ENCODE measurements around the gene MROH8.
"Not testable (repeated sequence)": the region's sequence is repeated elsewhere in the genome, so short reads cannot be mapped to it uniquely, and the experiment has no call there.

Gene MROH8

GRCh38 chr20:37144856-37145404, 34.4 kb downstream of the MROH8 start:
- no peak for ATAC-seq
- Mint-ChIP-seq H3K27ac (no peak overlapping the region), H3K9me3 (no peaks in the 10 kb centered on the region), H3K27me3 (no peaks in the 10 kb centered on the region), H3K4me1 (no peaks in the 10 kb centered on the region), H3K4me3 (no peak overlapping the region)
- no peak for DNase-seq

DNA sequence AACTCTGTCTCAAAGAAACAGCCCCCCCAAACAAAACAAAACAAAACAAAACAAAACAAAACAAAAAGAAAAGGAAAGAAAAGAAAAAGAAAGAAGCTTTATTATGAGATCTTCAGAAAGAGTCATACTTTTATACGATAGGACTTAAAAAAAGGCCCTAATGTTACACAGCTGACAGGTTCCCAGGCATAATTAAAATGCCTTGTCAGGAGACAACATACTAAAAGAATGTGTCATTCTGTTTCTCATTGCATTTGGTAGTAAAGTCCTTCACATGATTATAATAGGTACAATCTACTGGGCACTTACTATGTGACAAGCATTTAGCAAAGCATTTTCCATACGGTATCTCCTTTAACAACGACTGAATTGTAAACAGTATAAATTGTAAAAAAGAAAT, 36.6 kb downstream of the MROH8 start:
- Mint-ChIP-seq H3K4me1 (no peaks in the 10 kb centered on the region), H3K27me3 (no peaks in the 10 kb centered on the region)
- no peak for ATAC-seq

GRCh38 chr20:37137547-37137946, 41.8 kb downstream of the MROH8 start:
- Mint-ChIP-seq H3K27me3 (no peaks in the 10 kb centered on the region), H3K4me1 (no peaks in the 10 kb centered on the region), H3K9me3 (no peaks in the 10 kb centered on the region), H3K27ac (no peak overlapping the region), H3K4me3 (no peak overlapping the region)
- ATAC-seq (no peak), DNase-seq (no peak)

More for the DNA sequence above, 36.6 kb downstream of the MROH8 start:
- H3K27ac Mint-ChIP-seq = no peak overlapping the region
- H3K9me3 Mint-ChIP-seq = no peaks in the 10 kb centered on the region
- no peak for DNase-seq
- H3K4me3 Mint-ChIP-seq = no peak overlapping the region

DNA sequence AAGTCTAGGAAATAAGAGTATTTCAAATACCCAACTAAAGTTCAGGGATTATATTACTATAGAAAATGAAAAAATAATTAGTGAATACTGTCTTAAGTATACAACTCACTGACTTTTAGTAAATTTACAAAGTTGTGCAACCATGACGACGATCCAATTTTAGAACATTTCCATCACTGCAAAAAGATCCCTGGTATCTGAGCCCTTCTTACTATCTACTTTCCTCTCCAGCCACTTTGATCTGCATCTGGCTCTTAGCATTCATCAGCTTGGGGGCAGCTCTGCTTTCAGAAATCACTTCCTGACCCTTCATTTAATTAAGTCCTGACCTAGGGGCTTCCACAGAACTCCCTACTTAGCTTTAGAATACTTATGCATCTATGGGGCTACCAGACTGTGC, 45.4 kb downstream of the MROH8 start:
- Mint-ChIP-seq H3K4me3 (no peak overlapping the region), H3K27ac (no peak overlapping the region), H3K4me1 (no peaks in the 10 kb centered on the region), H3K27me3 (no peaks in the 10 kb centered on the region), H3K9me3 (no peaks in the 10 kb centered on the region)
- ATAC-seq (no peak), DNase-seq (no peak)

- H3K4me3 Mint-ChIP-seq = no peak overlapping the region
- H3K9me3 Mint-ChIP-seq = no peaks in the 10 kb centered on the region
- no peaks in the 10 kb centered on the region for H3K27me3 Mint-ChIP-seq
- no peak overlapping the region for H3K27ac Mint-ChIP-seq
- no peaks in the 10 kb centered on the region for H3K4me1 Mint-ChIP-seq
- ATAC-seq = no peak
- DNase-seq = no peak
Measured at GRCh38 chr20:37131486-37131885, 47.9 kb downstream of the MROH8 start.

DNA sequence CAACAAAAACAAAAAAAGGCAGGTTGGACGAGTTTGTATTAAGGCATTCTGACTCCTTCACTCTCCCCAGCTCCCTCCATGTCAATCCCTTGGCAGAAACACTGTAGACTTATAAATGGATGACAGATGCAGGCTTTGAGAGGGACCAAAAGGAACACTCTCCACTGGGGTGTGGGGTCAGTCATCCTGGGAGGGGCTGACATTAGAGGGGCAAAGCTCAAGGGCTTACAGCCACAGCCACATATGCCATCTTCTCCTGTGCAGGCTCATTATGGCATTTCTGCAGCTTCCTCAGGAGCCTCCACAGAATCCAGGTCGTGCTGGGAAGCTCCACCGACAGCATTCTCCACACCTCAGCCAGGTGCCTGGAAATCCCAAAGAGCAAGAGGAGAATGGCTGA, 50.5 kb downstream of the MROH8 start:
- Mint-ChIP-seq H3K27ac (no peak overlapping the region), H3K27me3 (no peaks in the 10 kb centered on the region), H3K4me3 (no peak overlapping the region), H3K9me3 (no peaks in the 10 kb centered on the region), H3K4me1 (no peaks in the 10 kb centered on the region)
- DNase-seq (no peak), ATAC-seq (no peak)

DNA sequence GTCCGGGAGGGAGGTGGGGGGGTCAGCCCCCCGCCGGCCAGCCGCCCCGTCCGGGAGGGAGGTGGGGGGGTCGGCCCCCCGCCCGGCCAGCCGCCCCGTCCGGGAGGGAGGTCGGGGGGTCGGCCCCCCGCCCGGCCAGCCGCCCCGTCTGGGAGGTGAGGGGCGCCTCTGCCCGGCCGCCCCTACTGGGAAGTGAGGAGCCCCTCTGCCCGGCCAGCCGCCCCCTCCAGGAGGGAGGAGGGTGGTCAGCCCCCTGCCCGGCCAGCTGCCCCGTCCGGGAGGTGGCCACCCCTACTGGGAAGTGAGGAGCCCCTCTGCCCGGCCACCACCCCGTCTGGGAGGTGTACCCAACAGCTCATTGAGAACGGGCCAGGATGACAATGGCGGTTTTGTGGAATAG, 53.1 kb downstream of the MROH8 start:
- not testable (repeated sequence) for H3K27me3 Mint-ChIP-seq, H3K4me3 Mint-ChIP-seq, DNase-seq, H3K9me3 Mint-ChIP-seq, ATAC-seq, H3K27ac Mint-ChIP-seq, H3K4me1 Mint-ChIP-seq

DNA sequence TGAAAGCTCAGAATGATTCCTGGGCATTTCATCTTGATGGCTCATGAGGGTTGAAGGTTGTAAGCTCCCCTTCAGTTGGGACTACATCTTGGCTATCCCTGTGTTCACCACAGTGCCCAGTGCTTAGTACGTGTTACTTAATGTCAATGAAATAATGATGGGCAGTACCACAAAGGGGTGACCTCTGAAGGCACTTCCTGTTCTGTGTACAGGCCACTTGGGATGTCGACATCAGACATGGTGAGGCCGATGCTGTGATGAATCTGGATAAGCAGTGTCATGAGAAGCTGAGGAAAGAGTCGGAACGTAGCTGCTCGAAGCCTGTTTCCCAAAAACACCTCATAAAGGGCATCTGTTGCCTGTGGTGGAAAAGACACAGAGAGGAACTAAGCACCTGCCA, 55.9 kb downstream of the MROH8 start:
- Mint-ChIP-seq H3K4me3 (no peak overlapping the region), H3K4me1 (no peaks in the 10 kb centered on the region), H3K27me3 (no peaks in the 10 kb centered on the region), H3K27ac (no peak overlapping the region), H3K9me3 (no peaks in the 10 kb centered on the region)
- DNase-seq (no peak), ATAC-seq (no peak)

- Mint-ChIP-seq H3K9me3 (no peaks in the 10 kb centered on the region), H3K27ac (no peak overlapping the region), H3K4me3 (no peak overlapping the region), H3K27me3 (no peaks in the 10 kb centered on the region), H3K4me1 (no peaks in the 10 kb centered on the region)
- ATAC-seq (no peak), DNase-seq (no peak)
Measured at GRCh38 chr20:37120497-37120896, 58.9 kb downstream of the MROH8 start.

- Mint-ChIP-seq H3K4me3 (peak overlapping the region in 1 of 2 donors; percentile 22), H3K9me3 (no peaks in the 10 kb centered on the region), H3K27ac (no peak overlapping the region), H3K27me3 (no peaks in the 10 kb centered on the region), H3K4me1 (no peaks in the 10 kb centered on the region)
- ATAC-seq = no peak
- DNase-seq = no peak
Measured at GRCh38 chr20:37119356-37120036, 59.9 kb downstream of the MROH8 start.

- ATAC-seq (no peak), DNase-seq (no peak)
- H3K27ac Mint-ChIP-seq = no peak overlapping the region
- H3K9me3 Mint-ChIP-seq = no peaks in the 10 kb centered on the region
- no peak overlapping the region for H3K4me3 Mint-ChIP-seq
- no peaks in the 10 kb centered on the region for H3K4me1 Mint-ChIP-seq
- no peaks in the 10 kb centered on the region for H3K27me3 Mint-ChIP-seq
Measured at GRCh38 chr20:37114012-37114411, 65.3 kb downstream of the MROH8 start.

- H3K9me3 Mint-ChIP-seq = no peaks in the 10 kb centered on the region
- H3K27ac Mint-ChIP-seq = no peak overlapping the region
- H3K27me3 Mint-ChIP-seq = no peaks in the 10 kb centered on the region
- DNase-seq (no peak), ATAC-seq (peak; percentile 31)
- no peaks in the 10 kb centered on the region for H3K4me1 Mint-ChIP-seq
- H3K4me3 Mint-ChIP-seq = no peak overlapping the region
Measured at GRCh38 chr20:37111926-37112455, 67.4 kb downstream of the MROH8 start.

DNA sequence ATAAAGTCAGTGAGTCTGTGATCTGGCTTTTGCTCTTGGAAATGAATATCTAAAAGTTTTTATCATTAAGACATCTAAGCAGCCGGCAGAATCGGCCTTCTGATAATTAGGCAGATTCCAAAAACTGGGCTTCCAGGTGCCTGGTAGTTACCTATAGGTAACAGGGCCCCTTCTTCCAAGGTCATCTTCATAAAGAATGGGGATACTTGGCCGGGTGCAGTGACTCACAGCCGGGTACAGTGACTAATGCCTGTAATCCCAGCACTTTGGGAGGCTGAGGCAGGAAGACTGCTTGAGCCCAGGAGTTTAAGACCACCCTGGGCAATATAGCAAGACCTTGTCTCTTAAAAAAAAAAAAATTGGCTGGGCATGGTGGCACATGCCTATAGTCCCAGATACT, 70.7 kb downstream of the MROH8 start:
- ATAC-seq (no peak), DNase-seq (no peak)
- Mint-ChIP-seq H3K4me3 (no peak overlapping the region), H3K4me1 (no peaks in the 10 kb centered on the region), H3K27me3 (no peaks in the 10 kb centered on the region), H3K27ac (no peak overlapping the region), H3K9me3 (no peaks in the 10 kb centered on the region)

GRCh38 chr20:37102571-37102970, 76.8 kb downstream of the MROH8 start:
- H3K9me3 Mint-ChIP-seq = no peaks in the 10 kb centered on the region
- no peak for DNase-seq
- no peak overlapping the region for H3K27ac Mint-ChIP-seq
- no peaks in the 10 kb centered on the region for H3K27me3 Mint-ChIP-seq
- ATAC-seq = no peak
- no peaks in the 10 kb centered on the region for H3K4me1 Mint-ChIP-seq
- H3K4me3 Mint-ChIP-seq = no peak overlapping the region

GRCh38 chr20:37096415-37097041, 82.8 kb downstream of the MROH8 start:
- DNase-seq (no peak), ATAC-seq (no peak)
- Mint-ChIP-seq H3K27ac (peak overlapping the region; percentile 100), H3K9me3 (no peaks in the 10 kb centered on the region), H3K27me3 (no peaks in the 10 kb centered on the region), H3K4me1 (peaks cover 43% of the 10 kb centered on the region), H3K4me3 (peak overlapping the region; percentile 98)

- Mint-ChIP-seq H3K27me3 (no peaks in the 10 kb centered on the region), H3K4me1 (peaks cover 47% of the 10 kb centered on the region), H3K27ac (peak within 1 kb of the TSS; percentile 100), H3K4me3 (peak within 1 kb of the TSS; percentile 98), H3K9me3 (no peaks in the 10 kb centered on the region)
- ATAC-seq (peak; percentile 89), DNase-seq (peak; percentile 90 to 91)
Measured at GRCh38 chr20:37095599-37096414, 83.5 kb downstream of the MROH8 start, which contains the start of gene RBL1. Gene RBL1, minus strand, starts transcription at chr20:37095997. Its CDS starts 69 bp downstream, at chr20:37095928.
